Activated T-cell treated with anti-CD3 and anti-CD28 coated beads, Interleukin-2, amount 50 U/mL, for 72 hours (primary cell): Measurements from ENCODE around the gene ARHGAP18. TPM values are rescaled to one million over a fixed set of nuclear protein-coding genes. Genes with fewer than 3 reads are reported as not detected.

Experiments used
- ATAC-seq, 2 donors: fragments of 150-1000 bp; cut with Tn5 transposase; replicated peaks in 1 of 2; 2 replicates each; pipeline ENCODE4 v1.10.0; 2021; ENCODE audit warnings: moderate library complexity in 2 of 2, mild to moderate bottlenecking in 1 of 2
- DNase-seq, 2 donors: peaks; one replicate each; pipeline ENCODE4 v3.0.0; 2021 to 2022; ENCODE audit warnings: mixed read lengths in 1 of 2
- H3K27ac Mint-ChIP-seq: one replicate; pipeline ENCODE4 v1.8.0; 2022; ENCODE audit warnings: mild to moderate bottlenecking, moderate library complexity, mixed read lengths
- H3K27me3 Mint-ChIP-seq: one replicate; pipeline ENCODE4 v1.8.0; 2022; ENCODE audit warnings: low read depth, mixed read lengths
- H3K36me3 Mint-ChIP-seq, 2 donors: one replicate each; pipeline ENCODE4 v1.8.0; 2022; ENCODE audit warnings: mixed read lengths in 2 of 2, mild to moderate bottlenecking in 1 of 2; ENCODE audit not compliant: insufficient read depth in 2 of 2
- H3K4me1 Mint-ChIP-seq: one replicate; pipeline ENCODE4 v1.8.0; 2022; ENCODE audit warnings: low read depth, mixed read lengths
- H3K4me3 Mint-ChIP-seq, 2 donors: one replicate each; pipeline ENCODE4 v1.8.0; 2022; ENCODE audit warnings: mild to moderate bottlenecking in 2 of 2, mixed read lengths in 2 of 2, moderate library complexity in 2 of 2
- H3K9me3 Mint-ChIP-seq, 2 donors: one replicate each; pipeline ENCODE4 v1.8.0; 2022; ENCODE audit warnings: mixed read lengths in 2 of 2
- total RNA-seq, 2 donors: library from RNA; stranded (reverse); gene quantifications; one replicate each; pipeline ENCODE4 v1.2.3, GENCODE V29; 2022

ARHGAP18 gene, protein sequence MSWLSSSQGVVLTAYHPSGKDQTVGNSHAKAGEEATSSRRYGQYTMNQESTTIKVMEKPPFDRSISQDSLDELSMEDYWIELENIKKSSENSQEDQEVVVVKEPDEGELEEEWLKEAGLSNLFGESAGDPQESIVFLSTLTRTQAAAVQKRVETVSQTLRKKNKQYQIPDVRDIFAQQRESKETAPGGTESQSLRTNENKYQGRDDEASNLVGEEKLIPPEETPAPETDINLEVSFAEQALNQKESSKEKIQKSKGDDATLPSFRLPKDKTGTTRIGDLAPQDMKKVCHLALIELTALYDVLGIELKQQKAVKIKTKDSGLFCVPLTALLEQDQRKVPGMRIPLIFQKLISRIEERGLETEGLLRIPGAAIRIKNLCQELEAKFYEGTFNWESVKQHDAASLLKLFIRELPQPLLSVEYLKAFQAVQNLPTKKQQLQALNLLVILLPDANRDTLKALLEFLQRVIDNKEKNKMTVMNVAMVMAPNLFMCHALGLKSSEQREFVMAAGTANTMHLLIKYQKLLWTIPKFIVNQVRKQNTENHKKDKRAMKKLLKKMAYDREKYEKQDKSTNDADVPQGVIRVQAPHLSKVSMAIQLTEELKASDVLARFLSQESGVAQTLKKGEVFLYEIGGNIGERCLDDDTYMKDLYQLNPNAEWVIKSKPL
- 1 to 10 TPM; 2.7 to 3.9 TPM for total RNA-seq

DNA sequence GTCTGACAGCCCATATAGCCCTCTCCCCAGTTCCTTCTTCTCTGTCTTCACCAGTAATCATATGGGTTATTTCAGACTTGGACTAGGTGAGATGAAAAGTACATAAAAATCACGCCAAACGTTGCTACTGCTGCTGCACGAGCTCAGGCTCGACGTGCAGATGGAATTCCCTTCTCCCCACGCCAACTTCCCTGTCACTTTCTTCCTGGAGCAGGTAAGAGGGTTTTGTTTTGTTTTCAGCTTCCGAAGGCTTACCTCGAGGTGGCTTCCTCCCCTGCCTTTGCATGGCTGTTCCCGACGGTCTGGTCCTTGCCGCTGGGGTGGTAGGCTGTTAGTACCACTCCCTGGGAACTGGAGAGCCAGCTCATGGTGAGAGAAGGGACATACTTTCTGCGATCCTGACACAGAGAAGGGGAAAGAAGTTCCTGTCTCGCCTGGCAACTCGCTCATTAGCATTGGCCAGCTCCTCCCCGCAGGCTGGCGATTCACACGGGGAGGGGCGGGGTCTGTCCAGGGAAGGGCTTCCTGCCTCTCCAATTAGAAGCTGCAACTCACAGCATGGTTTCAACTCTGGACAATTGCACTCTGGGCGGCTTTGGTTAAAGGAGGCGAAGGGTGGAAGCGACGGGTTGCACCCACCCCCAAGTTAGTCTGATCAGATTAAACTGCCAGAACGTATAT, at the start of gene ARHGAP18:
TSS of gene ARHGAP18 (minus strand) at position 409 of the 681 bp plus-strand sequence. CDS start at position 368, 41 bp downstream.
- Mint-ChIP-seq H3K4me3 (peak within 1 kb of the TSS; percentile 91 to 97), H3K9me3 (no peaks in the 10 kb centered on the region), H3K27ac (peak within 1 kb of the TSS; percentile 85), H3K27me3 (peaks cover 16% of the 10 kb centered on the region), H3K36me3 (peaks cover 0 to 2% of the 10 kb centered on the region in 2 donors), H3K4me1 (peaks cover 39% of the 10 kb centered on the region)
- ATAC-seq (peak; percentile 96 to 98), DNase-seq (peak; percentile 77 to 83)

DNA sequence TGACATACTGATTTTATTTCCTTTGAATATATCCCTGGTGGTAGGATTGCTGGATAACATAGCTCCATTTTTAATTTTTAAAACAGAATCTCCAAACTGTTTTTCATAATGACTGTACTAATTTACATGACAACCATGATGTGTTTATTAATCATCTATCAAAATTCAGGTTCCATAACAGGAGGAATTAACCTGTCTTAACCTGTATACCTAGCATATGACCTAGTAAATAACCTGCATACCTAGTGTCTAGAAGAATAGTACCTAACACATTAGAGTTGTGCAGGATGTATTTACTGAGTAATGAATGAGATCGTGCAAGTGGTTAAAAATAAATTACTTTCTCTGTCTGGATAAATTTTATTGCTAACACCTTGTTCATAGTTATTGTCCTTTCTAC, 45.8 kb upstream of the ARHGAP18 start:
- no peaks in the 10 kb centered on the region for H3K27me3 Mint-ChIP-seq
- H3K36me3 Mint-ChIP-seq = no peaks in the 10 kb centered on the region
- no peak for ATAC-seq
- H3K4me3 Mint-ChIP-seq = no peak overlapping the region
- no peak for DNase-seq
- no peaks in the 10 kb centered on the region for H3K9me3 Mint-ChIP-seq
- H3K27ac Mint-ChIP-seq = no peak overlapping the region
- peaks cover 14% of the 10 kb centered on the region for H3K4me1 Mint-ChIP-seq

DNA sequence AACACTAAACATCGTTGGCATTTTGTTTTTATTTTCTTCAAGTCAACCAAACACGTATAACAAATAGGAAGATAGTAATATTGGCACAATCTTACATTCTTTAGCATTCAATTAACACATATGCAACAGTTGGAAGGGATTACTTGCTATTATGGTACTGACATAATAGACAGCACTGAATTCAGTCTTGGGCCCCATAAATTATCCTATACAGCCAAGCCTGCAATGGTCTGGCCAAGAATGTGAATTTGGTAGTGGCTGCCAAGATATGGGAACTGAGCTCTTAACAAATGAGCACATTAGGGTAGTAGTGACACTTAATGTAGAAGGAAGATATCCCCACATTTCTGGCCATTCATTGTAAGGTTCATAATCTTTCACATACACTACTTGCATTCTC, 44.8 kb upstream of the ARHGAP18 start:
- Mint-ChIP-seq H3K27me3 (no peaks in the 10 kb centered on the region), H3K36me3 (no peaks in the 10 kb centered on the region), H3K4me3 (no peak overlapping the region), H3K4me1 (peaks cover 21% of the 10 kb centered on the region), H3K27ac (no peak overlapping the region), H3K9me3 (no peaks in the 10 kb centered on the region)
- ATAC-seq (no peak), DNase-seq (no peak)

DNA sequence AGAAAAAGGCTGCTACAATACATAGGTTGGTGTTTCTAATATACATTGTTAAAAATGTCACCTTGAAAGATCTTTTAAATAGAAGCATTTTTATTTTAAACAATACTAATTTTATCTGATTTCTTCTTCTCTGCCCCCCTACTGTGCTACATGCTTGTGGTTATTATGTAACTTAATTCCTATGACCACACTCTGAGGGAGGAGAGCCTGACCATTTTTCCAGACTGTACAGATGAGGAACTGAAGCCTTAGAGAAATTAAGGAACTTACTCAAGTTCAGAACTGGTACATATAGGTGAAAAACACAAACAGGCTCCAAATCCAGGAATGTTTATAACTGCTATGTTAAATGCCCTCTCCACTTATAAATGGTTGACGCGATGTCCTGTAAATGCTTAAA, 43.4 kb upstream of the ARHGAP18 start:
- no peak for ATAC-seq
- H3K36me3 Mint-ChIP-seq = no peaks in the 10 kb centered on the region
- H3K4me1 Mint-ChIP-seq = peaks cover 34% of the 10 kb centered on the region
- H3K27me3 Mint-ChIP-seq = no peaks in the 10 kb centered on the region
- DNase-seq = no peak
- no peak overlapping the region for H3K27ac Mint-ChIP-seq
- H3K9me3 Mint-ChIP-seq = no peaks in the 10 kb centered on the region
- H3K4me3 Mint-ChIP-seq = no peak overlapping the region

DNA sequence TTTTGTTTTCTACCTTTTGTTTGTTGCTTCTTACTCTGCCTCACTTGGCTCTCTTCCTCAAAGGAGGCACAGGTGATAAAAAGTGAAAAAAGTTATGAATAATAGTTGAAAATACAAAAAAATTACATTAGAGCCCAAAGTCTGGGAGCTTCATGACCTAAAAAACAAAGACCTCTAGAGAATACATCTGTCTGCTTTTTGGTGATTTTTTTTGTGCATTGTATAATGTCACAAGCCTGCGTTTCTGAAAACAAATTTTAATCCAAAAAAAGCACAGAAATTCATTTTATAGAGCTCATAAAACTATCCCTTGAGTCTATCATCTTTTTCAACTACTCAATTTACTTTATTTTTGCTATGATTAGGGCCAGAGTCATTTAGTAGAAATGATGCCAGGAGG, 41.4 kb upstream of the ARHGAP18 start:
- H3K9me3 Mint-ChIP-seq = peaks cover 0 to 2% of the 10 kb centered on the region in 2 donors
- no peak for DNase-seq
- no peaks in the 10 kb centered on the region for H3K36me3 Mint-ChIP-seq
- H3K27ac Mint-ChIP-seq = peak overlapping the region; percentile 62
- H3K4me3 Mint-ChIP-seq = peak overlapping the region in 1 of 2 donors; percentile 10
- H3K27me3 Mint-ChIP-seq = no peaks in the 10 kb centered on the region
- peaks cover 51% of the 10 kb centered on the region for H3K4me1 Mint-ChIP-seq
- ATAC-seq = no peak

DNA sequence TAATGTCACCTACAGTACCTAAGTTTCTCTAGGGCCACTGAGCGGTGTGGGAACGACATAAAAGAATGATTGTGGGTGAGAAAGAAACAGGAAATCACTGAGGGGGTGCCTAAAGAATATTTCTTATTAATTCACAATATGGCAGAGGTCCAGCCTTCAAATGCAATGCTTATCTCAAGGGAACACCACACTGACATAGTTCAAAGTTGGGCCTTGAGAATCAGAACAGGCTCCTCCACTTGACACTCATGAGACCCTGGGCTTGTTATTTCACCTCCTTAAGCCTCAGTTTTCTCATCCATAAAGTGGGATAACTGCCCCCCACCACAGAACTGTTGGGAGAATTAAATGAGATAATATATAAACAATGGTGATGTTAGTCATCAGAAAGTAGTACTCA, 40.4 kb upstream of the ARHGAP18 start:
- peak overlapping the region; percentile 72 to 90 for H3K4me3 Mint-ChIP-seq
- peak overlapping the region; percentile 88 for H3K27ac Mint-ChIP-seq
- ATAC-seq (no peak), DNase-seq (no peak)
- no peaks in the 10 kb centered on the region for H3K36me3 Mint-ChIP-seq
- H3K9me3 Mint-ChIP-seq = peaks cover 0 to 2% of the 10 kb centered on the region in 2 donors
- no peaks in the 10 kb centered on the region for H3K27me3 Mint-ChIP-seq
- peaks cover 52% of the 10 kb centered on the region for H3K4me1 Mint-ChIP-seq

DNA sequence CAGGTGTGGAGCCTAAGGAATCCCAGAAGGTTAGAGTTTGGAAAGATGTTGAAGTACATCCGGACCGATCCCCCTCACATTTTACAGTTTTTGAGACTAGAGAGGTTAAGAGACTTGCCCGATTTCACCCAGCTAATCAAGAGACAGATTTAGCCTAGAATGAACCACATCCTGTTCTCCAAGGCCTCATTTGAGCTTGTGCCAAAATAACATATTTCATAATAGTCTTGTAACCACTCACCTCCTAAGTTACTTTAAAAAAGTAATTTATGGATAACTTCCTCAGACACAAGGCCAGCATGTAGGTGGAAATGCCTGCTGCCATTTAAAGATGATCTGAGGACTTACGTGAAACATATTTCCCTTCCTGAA, 39.8 kb upstream of the ARHGAP18 start:
- no peaks in the 10 kb centered on the region for H3K27me3 Mint-ChIP-seq
- peak overlapping the region; percentile 72 to 90 for H3K4me3 Mint-ChIP-seq
- peak overlapping the region; percentile 88 for H3K27ac Mint-ChIP-seq
- H3K36me3 Mint-ChIP-seq = no peaks in the 10 kb centered on the region
- H3K9me3 Mint-ChIP-seq = peaks cover 0 to 2% of the 10 kb centered on the region in 2 donors
- H3K4me1 Mint-ChIP-seq = peaks cover 54% of the 10 kb centered on the region
- ATAC-seq (peak; percentile 27 to 33), DNase-seq (peak in 1 of 2 donors; percentile 16)

DNA sequence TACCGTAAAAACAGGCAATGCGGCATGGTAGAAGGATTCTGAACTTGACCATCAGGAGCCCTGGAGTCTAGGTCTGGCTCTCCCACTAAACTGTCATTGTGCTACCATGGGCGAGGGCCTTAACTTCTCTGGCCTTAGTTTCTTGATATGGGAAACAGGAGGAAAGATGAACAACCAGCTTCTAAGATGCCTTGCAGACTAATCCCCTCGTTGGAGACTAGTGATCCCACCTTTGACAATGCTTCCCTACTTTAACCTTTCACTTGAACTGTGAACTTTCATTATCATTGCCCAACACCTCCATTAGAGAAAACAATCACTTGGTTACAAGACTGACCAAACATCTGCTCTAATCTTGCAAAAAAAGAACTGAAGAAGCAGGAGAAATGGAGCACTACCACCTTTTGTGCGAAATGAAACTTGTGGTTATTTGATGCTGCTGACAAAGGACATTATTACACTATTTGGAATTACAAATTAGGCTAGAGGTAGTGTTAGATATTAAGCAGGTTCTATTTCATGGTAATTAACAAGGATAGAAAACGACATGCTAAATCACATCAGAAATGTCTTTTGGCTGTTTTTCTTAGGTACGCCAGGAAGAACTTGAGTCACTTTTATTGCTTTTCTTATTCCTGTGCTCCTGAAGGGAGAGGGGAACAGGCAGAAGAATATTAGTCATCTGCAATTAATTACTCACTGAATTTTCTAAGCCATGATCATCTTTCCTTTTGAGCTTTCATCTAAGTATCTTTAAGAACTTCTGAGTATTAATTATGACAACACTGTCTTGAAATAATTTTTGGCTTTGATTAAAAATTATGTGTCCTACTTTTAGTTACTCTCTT, 39.1 kb upstream of the ARHGAP18 start:
- Mint-ChIP-seq H3K9me3 (peaks cover 0 to 2% of the 10 kb centered on the region in 2 donors), H3K27me3 (no peaks in the 10 kb centered on the region), H3K4me1 (peaks cover 60% of the 10 kb centered on the region), H3K4me3 (peak overlapping the region; percentile 72 to 90), H3K36me3 (no peaks in the 10 kb centered on the region), H3K27ac (peak overlapping the region; percentile 88)
- DNase-seq = peak in 1 of 2 donors; percentile 16
- ATAC-seq = peak; percentile 6 to 8

DNA sequence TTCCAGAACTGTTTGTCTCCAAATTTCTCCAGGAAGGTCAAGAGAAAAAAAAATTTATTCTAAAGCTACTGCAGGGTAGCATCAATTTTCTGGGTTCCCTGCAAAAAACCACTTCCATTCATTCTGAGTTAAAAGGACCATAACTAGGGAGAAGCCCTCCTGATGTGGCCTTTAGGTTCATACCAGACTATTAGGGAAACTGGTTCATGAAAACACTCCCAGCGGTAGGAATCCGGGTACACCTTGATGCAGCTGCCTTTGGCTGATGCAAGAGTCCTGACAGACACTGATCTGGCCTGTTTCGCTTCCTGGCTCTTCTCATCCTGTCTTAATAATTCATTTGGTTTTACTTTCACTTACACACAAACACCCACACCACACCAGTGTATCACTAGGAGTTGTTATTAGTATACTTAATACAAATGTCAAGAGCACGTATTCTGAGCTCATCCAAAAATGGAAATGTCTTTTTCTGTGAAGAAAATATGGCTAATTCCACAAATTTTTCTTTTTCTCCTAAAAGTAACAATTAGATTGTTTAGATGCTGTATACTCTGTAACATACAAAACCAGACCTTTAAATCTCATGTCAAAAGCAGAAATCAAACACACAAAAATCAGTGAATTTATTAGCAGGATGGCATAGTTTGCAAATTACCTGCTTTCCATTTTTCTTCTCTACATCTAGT, 38.4 kb upstream of the ARHGAP18 start:
- no peaks in the 10 kb centered on the region for H3K36me3 Mint-ChIP-seq
- peak; percentile 91 to 95 for ATAC-seq
- peaks cover 68% of the 10 kb centered on the region for H3K4me1 Mint-ChIP-seq
- peak overlapping the region; percentile 88 for H3K27ac Mint-ChIP-seq
- H3K27me3 Mint-ChIP-seq = no peaks in the 10 kb centered on the region
- peak; percentile 71 to 74 for DNase-seq
- peak overlapping the region; percentile 72 to 90 for H3K4me3 Mint-ChIP-seq
- H3K9me3 Mint-ChIP-seq = peaks cover 0 to 2% of the 10 kb centered on the region in 2 donors

DNA sequence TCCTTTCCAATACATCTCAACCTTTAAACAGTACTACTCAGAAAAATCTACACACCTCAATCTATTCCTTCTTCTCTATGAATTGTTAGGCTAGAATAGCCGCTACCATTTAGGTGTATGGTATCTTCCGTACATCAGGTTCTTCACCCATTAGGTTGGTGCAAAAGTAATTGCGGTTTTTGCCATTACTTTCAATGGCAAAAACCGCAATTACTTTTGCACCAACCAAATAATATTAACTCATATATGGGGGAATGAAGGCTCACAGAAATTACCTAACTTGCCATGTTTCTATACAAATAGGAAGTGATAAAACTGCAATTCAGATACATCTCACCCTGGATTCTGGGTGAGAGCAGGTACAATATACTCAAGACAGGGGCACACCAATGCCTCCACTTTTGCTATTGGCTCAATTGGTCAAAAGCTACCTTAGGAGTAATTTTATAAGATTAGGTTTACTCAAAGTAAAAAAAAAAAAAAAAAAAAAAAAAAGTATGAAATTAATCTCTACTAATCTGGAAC, 37.7 kb upstream of the ARHGAP18 start:
- peak overlapping the region; percentile 88 for H3K27ac Mint-ChIP-seq
- H3K9me3 Mint-ChIP-seq = peaks cover 0 to 2% of the 10 kb centered on the region in 2 donors
- peak overlapping the region; percentile 72 to 90 for H3K4me3 Mint-ChIP-seq
- ATAC-seq (no peak), DNase-seq (no peak)
- no peaks in the 10 kb centered on the region for H3K27me3 Mint-ChIP-seq
- no peaks in the 10 kb centered on the region for H3K36me3 Mint-ChIP-seq
- peaks cover 69% of the 10 kb centered on the region for H3K4me1 Mint-ChIP-seq

DNA sequence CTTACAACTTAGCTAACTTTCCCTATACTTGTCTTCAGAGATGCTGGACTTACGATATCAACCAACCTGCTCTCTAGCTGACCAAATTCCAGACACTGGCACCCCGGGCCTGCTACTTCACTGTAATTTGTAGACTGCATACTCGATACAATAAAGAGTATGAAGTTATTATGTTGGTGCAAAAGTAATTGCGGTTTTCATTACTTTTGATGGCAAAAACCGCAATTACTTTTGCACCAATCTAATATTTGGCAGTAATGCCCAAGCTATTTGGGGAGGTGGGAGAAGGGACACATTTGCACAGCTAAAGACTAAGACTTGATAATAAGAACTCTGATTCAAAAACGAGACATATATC, 34.9 kb upstream of the ARHGAP18 start:
- H3K4me3 Mint-ChIP-seq = no peak overlapping the region
- peaks cover 0 to 2% of the 10 kb centered on the region in 2 donors for H3K9me3 Mint-ChIP-seq
- peaks cover 48% of the 10 kb centered on the region for H3K4me1 Mint-ChIP-seq
- ATAC-seq (no peak), DNase-seq (no peak)
- H3K27ac Mint-ChIP-seq = no peak overlapping the region
- no peaks in the 10 kb centered on the region for H3K27me3 Mint-ChIP-seq
- H3K36me3 Mint-ChIP-seq = no peaks in the 10 kb centered on the region
